Endothelial cell of hepatic sinusoid (primary cell): ENCODE measurements around the gene BCR.
"Not testable (repeated sequence)": the region's sequence is repeated elsewhere in the genome, so short reads cannot be mapped to it uniquely, and the experiment has no call there.

Experiments
- in situ Hi-C: cut with HindIII; loops from 2 replicates; pipeline ENCODE4 v1.10.0; 2017; ENCODE audit warnings: low sequenced_read_pairs

Gene BCR

DNA sequence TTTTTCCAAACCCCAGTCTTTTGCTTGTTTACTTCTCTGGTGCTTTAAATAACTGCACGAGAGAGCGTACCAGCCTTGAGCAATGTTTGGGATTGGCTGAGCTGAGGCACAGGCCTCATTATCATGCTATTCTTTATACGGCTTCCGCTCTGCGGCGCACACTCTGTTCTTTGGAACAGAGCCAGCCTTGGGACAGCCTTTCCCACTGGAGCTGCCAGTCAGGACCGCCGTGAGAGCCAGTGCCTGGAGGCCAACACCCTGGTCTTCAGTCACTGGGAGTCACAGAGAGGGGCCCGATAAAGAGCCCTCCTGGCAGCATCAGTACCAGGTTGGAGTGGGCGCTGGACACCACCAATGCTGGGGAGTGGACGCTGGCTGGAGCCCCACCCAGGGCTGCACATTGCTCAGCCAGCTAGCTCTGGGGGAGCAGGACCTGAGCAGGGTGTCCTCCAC is 125.6 kb downstream of the BCR start:
- in situ Hi-C loops: no loop called here

GRCh38 chr22:23306438-23306921 is 126.2 kb downstream of the BCR start:
- in situ Hi-C loops: no loop called here

DNA sequence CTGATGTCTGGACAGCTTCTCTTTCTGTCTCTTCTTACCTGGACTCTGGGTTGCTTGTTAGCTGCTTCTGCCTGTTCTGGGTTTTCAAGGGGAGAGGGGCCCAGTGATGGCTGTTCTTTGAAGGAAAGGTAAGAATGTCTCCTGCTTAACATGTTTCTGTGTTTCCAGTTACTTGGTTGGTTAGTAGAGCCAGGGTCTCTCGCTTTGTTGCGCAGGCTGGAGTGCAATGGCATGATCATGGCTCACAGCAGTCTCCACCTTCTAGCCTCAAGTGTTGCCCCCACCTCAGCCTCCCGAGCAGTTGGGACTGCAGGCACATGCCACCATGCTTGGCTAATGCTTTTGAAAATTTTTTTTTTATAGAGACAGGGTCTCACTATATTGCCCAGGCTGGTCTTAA is 126.6 kb downstream of the BCR start:
- in situ Hi-C loops: no loop called here

DNA sequence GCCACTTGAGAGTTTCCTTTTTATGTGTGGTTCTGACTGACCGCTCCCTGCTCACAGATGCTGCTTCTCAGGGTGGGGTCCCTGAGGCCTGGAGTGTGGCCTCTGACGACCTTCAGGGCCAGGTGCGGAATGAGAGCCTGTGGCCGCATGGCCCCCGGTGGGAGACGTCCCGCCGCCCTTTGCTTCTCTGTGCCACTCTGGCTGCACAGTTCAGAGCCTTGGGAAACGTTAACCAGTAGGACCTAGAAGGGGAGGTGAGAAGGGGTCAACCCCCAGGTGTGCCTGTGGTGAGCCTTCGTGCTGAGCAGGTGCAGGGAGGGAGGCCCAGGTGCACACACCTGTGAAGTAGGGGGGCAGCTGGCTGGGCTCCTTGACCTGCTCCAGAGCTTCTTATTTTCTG is 127.2 kb downstream of the BCR start:
- in situ Hi-C loops: not testable (repeated sequence)

- in situ Hi-C loops: not testable (repeated sequence)
These were observed 129.0 kb downstream of the BCR start for GRCh38 chr22:23309261-23309660.

DNA sequence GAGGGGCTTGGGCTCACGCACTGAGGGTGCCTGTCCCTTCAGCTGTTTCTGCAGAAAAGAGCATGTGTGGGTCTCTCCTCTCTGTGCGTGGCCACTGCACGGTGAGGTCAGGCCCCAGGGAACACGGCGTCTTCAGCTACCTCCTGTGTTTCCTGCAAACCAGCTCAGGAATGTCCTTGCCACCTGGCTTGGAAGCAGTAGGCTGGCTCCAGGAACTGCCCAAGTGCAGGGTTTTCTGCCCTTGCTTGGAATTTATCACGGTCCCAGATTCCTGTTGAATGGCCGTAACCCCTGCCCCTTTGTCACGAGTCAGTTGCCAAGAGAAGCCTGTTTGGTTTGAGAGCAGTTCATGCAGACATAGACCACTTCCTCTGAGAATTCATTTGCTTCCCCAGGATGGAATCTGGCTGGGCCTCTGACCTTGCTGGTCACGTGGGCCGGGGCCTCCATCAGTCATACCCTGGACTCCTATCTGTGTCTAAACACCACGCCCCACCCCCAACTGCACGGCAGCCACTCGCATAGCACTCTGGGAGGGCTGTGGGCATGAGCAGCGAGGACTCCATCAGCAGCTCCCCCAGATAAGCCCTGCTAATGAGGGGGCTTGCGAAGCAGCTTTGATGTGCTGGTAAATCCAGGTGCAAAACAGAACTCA is 130.3 kb downstream of the BCR start:
- in situ Hi-C loops: not testable (repeated sequence)

GRCh38 chr22:23311635-23312420 is 131.5 kb downstream of the BCR start:
- in situ Hi-C loops: not testable (repeated sequence)

- in situ Hi-C loops: no loop called here
These were observed 133.7 kb downstream of the BCR start for GRCh38 chr22:23313791-23314567.

GRCh38 chr22:23315341-23315917 is 135.1 kb downstream of the BCR start:
- in situ Hi-C loops: no loop called here

DNA sequence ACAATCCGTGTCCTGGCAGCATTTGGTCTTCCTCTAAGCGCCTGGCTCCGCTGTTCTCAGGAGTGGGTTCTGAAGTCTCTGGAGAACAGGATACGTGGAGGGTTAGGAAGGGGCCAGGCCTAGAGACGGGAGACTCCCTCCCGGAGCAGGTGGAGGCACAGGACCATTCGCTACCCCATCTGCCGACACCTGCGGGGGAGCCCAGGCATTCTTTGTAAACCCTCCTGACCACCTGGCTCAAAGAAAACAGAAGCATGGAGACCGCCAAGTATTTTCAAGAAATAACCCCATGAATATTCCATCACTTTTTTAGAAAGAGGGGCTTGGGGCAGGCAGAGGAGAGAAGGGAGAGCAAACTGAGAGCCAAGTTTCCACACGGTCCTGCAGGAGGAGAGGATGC is 136.3 kb downstream of the BCR start:
- in situ Hi-C loops: not testable (repeated sequence)

DNA sequence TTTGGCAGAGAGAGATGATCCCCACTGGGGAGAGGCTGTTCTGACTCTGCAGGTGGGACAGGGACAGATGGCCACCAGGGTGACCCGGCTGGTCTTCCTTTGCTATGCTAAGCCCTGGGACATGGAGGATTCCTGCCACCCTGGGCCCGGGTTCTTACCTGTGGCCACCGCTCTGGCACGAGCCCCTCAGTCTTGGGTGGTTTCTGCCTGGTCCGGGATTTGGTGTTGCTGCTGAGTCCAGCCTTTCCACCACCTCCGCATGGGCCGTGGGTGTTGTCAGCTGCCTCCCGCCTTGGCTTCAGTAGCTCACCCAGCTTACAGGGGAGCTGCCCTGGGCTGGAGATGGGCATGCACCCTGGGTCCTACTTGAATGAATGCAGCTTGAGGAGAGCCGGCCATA is 138.0 kb downstream of the BCR start:
- in situ Hi-C loops: not testable (repeated sequence)

DNA sequence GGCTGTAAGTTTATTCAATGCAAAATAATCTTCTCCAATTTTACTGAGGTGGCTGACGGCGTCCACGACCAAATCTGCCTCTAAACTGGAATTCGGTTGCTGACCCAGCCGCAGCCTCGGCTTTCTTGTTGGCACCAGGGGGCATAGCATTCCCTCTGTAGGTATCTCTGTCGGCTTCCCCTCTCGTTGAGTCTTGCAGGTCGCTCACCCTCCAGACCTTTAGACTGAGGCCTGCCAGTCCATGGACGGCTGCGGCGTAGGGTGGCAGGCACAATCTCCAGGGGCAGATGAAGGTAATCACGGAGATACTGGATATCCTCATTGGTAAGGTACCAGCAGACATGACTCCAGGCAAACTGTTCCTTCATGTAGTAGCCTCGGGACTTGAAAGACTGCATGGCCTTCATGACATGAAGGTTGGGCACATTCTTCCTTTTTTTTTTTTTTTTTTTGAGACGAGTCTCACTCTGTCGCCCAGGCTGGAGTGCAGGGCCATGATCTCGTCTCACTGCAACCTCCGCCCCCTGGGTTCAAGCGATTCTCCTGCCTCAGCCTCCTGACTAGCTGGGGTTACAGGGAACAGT is 142.3 kb downstream of the BCR start:
- in situ Hi-C loops: not testable (repeated sequence)

DNA sequence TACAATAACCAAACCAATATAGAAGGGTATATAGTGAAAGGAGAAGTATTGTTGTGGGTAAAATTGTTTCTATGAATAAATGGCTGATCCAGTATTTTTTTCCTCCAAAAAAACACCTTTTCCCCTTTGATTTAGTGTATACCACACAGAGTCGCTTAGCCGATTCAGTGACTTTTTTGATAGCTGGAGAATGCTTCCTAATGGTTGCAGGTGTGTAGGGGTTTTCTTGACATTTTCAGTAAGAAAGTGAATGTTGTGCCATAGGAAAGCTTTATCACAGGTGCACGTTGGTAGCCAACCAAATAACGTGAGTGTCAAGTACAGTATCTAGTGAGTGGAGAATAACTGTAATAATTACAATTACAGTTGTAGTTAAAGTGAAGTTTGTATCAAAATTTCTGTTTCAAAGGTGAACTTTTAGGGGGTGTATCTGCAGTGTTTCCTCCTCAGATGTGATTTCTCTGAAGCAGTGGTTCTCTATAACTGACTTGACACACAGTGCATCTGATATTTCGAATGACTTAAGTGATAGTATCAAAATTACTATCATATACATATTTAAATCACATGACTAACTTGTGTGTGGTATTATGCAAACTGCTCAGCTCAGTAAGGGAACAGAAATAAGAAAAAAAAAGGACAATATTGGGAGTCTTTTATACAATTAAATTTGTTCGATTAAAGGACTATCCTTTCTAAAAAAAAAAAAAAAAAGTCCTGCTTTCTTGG is 143.8 kb downstream of the BCR start:
- in situ Hi-C loops: not testable (repeated sequence)

DNA sequence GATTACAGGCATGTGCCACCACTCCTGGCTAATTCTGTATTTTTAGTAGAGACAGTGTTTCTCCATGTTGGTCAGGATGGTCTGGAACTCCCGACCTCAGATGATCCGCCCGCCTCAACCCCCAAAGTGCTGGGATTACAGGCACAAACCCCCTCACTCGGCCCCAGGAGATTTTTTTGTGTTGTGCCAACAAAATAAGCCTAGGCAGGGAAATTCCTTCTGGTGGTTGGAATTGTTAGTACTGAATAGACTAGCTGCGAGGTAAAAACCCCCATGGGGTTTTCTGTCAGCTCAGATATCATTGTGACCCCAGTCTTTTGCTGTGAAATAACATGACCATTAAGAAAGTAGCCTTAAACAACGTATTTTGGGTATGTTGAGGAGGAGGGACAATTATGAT is 144.9 kb downstream of the BCR start:
- in situ Hi-C loops: no loop called here

- in situ Hi-C loops: not testable (repeated sequence)
These were observed 153.5 kb downstream of the BCR start for GRCh38 chr22:23333822-23334221.

DNA sequence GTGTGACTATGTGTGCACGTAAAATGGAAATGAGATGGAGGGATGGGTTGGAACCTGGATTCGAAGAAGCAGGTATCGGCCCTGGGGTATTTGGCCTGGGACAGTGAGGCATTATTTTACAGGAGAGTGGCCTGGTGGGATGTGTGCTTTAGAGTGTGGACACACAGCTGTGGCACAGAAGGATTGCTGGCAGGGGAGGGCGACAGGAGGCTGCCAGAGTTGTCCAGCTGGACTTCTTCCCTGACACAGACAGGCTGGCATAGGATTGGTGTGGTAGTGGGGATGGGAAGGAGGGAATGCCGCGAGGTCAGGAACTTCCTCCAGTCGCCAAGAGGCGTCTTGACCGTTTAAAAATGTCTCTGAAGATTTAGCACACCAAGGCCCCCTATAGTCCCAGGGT is 157.4 kb downstream of the BCR start:
- in situ Hi-C loops: not testable (repeated sequence)

DNA sequence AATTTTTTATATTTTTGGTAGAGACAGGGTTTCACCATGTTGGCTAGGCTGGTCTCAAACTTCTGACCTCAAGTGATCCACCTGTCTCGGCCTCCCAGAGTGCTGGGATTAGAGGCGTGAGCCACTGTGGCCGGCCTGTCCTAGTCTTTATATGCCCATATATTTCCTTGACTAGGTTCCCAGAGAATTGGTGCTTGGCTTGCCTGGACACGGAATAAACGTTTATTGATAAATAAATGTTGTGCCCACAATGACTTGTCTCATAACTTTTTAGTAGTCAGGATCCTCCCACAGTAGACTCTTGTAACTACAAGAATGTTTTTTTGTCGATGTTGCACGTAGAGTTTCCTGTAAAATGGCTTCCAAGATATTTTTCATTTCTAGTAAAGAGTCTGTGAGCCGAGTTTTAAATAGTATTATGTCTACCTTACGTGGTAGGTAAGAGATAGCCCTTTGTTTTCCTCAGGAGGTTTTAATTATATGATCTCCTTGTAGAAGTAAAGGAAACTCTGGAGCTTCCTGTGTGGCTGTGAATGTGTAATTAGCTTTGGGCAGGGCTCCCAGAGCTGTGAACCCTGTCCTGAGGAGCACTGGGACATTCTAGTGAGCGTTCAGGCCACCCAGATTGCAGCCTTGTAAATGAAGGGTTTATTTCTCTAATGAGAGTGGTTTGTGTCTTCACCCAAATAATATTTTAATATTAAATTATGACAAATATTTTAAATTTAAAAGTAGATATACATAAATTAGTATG is 161.8 kb downstream of the BCR start:
- in situ Hi-C loops: not testable (repeated sequence)

DNA sequence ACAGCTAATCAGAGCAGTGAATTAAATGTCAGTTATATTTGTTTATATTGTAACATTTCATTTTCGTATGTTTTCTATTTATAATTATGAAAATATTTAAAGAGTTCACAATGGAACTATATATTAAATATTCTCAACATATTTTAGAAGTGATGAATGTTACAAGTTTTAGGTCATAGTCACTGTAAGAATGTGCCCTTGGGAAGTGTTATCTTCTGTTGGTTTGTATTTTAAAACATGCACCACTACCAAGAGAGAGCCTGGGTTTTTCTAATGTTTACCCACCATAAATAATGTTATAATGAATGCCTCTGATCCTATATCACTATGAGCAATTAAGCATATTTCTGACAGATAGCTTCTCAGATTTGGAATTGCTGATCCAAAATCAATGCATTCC is 171.0 kb downstream of the BCR start:
- in situ Hi-C loops: no loop called here

GRCh38 chr22:23353004-23353403 is 172.7 kb downstream of the BCR start:
- in situ Hi-C loops: no loop called here
